GM12872 (cell line): Measurements from ENCODE around the gene MON1A.

Experiments
- TF ChIP-seq, protein P1 (sequence below): IDR thresholded peaks from 3 replicates; pipeline ENCODE4 v1.5.1; 2011; ENCODE audit warnings: low read depth, mild to moderate bottlenecking, low read length, moderate library complexity; ENCODE audit not compliant: insufficient read depth

The MON1A gene

DNA sequence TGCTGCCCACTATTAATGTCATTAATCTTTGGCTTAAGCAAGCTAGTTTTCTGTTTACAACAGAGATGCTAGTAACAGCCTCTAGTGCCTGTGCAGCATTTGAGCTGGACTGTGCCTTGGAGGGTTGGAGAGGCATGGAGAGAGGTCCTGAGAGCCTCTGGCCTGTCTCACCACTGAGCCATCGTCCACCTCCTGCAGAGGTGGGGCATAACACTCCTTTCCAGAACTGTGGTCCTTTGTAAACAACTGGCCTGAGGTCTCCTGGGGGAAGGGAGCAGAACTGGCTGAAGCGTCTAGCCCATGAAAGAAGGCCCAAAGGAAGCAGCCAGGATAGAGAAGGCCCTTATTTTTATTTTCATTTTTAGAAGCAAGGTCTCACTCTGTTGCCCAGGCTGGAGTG, 49.9 kb downstream of the MON1A start:
- TF ChIP-seq, protein P1, sequence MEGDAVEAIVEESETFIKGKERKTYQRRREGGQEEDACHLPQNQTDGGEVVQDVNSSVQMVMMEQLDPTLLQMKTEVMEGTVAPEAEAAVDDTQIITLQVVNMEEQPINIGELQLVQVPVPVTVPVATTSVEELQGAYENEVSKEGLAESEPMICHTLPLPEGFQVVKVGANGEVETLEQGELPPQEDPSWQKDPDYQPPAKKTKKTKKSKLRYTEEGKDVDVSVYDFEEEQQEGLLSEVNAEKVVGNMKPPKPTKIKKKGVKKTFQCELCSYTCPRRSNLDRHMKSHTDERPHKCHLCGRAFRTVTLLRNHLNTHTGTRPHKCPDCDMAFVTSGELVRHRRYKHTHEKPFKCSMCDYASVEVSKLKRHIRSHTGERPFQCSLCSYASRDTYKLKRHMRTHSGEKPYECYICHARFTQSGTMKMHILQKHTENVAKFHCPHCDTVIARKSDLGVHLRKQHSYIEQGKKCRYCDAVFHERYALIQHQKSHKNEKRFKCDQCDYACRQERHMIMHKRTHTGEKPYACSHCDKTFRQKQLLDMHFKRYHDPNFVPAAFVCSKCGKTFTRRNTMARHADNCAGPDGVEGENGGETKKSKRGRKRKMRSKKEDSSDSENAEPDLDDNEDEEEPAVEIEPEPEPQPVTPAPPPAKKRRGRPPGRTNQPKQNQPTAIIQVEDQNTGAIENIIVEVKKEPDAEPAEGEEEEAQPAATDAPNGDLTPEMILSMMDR: no peak

DNA sequence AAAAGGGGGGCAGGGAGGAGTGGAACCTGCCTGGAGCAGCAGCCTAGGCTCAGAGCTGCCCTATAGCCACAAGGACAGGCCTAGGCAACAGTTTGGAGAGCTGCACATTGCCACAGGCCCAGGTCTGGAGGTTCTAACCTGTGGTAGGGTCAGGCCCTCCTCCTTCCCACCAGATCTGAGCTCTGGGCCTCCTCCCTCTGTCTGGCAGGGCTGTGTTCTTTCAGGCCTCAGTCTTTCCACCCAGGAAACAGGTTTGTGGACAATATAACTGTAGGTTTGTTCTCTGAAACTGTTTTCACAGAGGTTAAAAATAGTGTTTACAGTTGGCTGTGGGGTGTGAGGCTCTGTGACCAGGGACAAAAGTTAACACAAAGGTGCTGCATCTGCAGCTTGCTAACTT, 50.9 kb downstream of the MON1A start:
- TF ChIP-seq, protein P1: no peak

DNA sequence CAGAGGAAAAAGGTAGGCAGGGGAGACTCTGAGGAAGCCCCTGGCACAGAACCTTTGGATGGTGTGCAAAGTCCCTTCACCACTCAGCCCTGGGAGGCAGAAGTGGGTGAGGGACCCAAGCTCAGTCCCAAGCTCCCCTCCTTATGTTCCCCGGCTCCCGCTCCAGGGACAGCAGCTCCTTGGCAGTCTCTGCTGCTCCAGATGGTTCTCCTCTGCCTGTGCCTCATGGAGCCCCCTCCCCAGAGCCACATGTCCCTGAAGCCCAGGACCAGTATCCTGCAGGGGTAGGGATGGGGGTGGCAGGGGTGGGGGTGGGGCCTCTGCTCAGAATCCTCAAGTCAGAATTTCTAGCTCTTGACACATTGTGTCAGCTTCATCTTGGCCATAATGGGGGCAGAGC, 51.9 kb downstream of the MON1A start:
- TF ChIP-seq, protein P1: no peak

DNA sequence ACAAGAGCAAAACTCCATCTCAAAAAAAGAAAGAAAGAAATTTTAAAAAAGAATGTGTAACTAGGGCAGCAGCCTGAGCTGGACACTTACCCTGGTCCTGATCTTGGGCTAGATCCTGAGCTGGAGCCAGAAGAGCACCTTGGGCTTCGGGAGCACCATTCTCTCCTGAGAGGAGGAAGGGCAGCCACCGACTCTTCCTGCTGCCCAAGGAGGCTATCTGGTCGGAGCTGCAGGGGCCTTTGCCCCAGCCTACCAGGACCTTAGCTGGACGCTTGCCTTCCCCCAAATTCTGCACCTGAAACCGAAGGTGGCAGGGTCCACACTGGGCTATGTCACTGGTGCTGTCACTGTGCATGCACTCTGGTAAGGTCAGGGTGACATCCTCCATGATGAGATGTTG, 53.0 kb downstream of the MON1A start:
- TF ChIP-seq, protein P1: no peak

DNA sequence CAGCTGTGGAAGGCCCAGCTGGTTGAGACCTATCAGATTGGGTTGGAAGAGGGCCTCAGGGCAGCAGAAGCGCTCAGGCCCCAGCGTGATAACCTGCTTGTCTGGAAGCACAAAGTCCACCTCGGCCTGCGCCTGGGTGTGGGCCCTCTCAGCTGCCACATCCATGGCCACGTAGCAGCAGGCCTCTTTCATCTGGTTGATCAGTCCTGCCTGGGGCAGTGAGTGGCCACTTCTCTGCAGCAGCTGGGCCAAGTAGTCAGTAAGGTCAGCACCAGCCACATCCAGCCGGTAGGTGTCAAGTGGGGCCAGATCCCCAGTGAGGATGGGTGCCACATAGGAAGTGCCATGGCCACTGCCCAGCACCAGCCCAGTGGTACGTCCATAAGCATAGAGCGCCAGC, 56.0 kb downstream of the MON1A start:
- TF ChIP-seq, protein P1: no peak

DNA sequence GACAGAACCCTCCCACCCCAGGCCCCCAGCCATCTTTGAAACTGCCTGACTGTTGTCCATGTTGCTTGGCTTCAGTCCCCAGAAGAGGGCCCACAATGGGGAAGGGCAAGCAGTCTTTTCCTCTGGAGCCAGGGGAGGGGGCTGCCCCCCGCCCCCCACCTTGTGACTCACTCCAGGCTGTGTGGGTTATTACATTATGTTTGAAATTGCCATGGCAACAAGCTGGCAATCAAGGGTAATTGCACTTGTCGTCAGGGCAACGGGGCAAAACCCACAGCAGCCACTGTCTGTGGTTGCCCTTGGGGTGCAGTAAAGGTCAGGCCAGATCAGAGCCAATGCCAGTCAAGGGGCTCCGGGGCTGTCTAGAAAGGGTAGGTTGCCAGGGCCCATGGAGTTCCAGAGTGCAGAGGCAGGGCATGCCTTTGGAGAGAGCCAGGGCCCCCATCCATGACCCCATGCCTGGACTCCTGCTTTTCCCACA, 56.8 kb downstream of the MON1A start:
- TF ChIP-seq, protein P1: no peak

DNA sequence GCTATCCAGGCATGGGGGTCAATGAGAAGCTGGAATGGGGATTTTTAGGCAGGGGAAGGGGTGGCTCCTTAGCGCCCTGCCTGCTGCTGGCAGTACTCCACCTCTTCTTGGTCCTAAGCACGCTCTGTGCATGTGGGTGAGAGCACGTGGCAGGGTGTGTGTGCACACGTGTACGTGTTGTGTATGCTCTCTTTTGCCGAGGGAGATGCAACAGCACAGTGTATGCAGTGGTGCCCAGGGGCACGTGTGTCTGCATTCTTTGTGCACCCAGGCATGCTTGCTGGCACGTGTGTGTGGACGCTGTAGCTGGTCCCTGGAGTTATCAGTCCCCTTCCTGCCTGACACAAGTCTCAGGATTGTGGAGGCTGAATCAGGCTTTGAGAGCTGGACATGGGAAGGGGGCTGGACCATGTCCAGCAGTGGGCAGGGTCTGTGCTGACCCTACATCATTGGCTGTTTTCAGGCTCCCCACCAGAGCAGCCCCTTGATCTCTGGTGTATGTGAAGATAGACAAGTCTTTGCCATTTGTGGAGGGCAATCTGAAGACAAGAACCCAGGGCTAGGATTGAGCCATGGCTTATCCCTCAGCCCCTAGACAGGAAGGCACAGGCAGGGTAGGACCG, 58.0 kb downstream of the MON1A start:
- TF ChIP-seq, protein P1: no peak
